HG02938 (cell line): ENCODE measurements around the gene DNAJB8.

Experiments used
- ATAC-seq: cut with Tn5 transposase; IDR thresholded peaks from one replicate; pipeline ENCODE4 v1.9.1; 2021; ENCODE audit warnings: mild to moderate bottlenecking, moderate library complexity; ENCODE audit not compliant: unreplicated experiment

The DNAJB8 gene

GRCh38 chr3:128495435-128495970 lies 28.8 kb upstream of the DNAJB8 start:
- ATAC-seq: no peak

- ATAC-seq: no peak
Measured at GRCh38 chr3:128494367-128494650, 27.6 kb upstream of the DNAJB8 start.

- no peak for ATAC-seq
Measured at GRCh38 chr3:128493570-128494366, 27.1 kb upstream of the DNAJB8 start.

GRCh38 chr3:128492671-128493569 lies 26.2 kb upstream of the DNAJB8 start, which contains the start of gene GATA2:
Gene GATA2, minus strand, starts transcription at chr3:128493201. Its CDS starts 6,170 bp downstream, at chr3:128487031.
- no peak for ATAC-seq

- ATAC-seq: no peak
Measured at GRCh38 chr3:128491941-128492670, 25.4 kb upstream of the DNAJB8 start.

GRCh38 chr3:128491691-128491940 lies 24.9 kb upstream of the DNAJB8 start:
- ATAC-seq: no peak

GRCh38 chr3:128490915-128491690 lies 24.4 kb upstream of the DNAJB8 start:
- no peak for ATAC-seq

- no peak for ATAC-seq
Measured at GRCh38 chr3:128490650-128490914, 23.9 kb upstream of the DNAJB8 start.

GRCh38 chr3:128489927-128490649 lies 23.4 kb upstream of the DNAJB8 start:
- no peak for ATAC-seq

- ATAC-seq: no peak
Measured at GRCh38 chr3:128489674-128489926, 22.9 kb upstream of the DNAJB8 start.

- no peak for ATAC-seq
Measured at GRCh38 chr3:128488991-128489673, 22.4 kb upstream of the DNAJB8 start.

GRCh38 chr3:128488636-128488990 lies 21.9 kb upstream of the DNAJB8 start:
- no peak for ATAC-seq

GRCh38 chr3:128487813-128488635 lies 21.3 kb upstream of the DNAJB8 start:
- ATAC-seq: no peak

GRCh38 chr3:128487538-128487812 lies 20.8 kb upstream of the DNAJB8 start:
- no peak for ATAC-seq

GRCh38 chr3:128486681-128487537 lies 20.2 kb upstream of the DNAJB8 start:
- ATAC-seq: no peak

- no peak for ATAC-seq
Measured at GRCh38 chr3:128486205-128486628, 19.5 kb upstream of the DNAJB8 start.

GRCh38 chr3:128485282-128486204 lies 18.9 kb upstream of the DNAJB8 start:
- ATAC-seq: no peak
